T-helper 1 cell treated with Interleukin-12 subunit alpha and Interleukin-12 subunit beta and Interleukin-4 antibody, amounts not matched to agents 30 μg/mL and 1 μg/mL, for 36 hours (primary cell): ENCODE measurements around the gene YY1.
"Not testable (repeated sequence)": the region's sequence is repeated elsewhere in the genome, so short reads cannot be mapped to it uniquely, and the experiment has no call there.

ENCODE experiments used
- H3K27ac Mint-ChIP-seq: one replicate; pipeline ENCODE4 v1.8.0; 2021; ENCODE audit warnings: mild to moderate bottlenecking, mixed read lengths
- H3K27me3 Mint-ChIP-seq: one replicate; pipeline ENCODE4 v1.8.0; 2021; ENCODE audit warnings: low read depth, mixed read lengths
- H3K36me3 Mint-ChIP-seq: one replicate; pipeline ENCODE4 v1.8.0; 2021; ENCODE audit warnings: low read depth, mixed read lengths
- H3K4me1 Mint-ChIP-seq: one replicate; pipeline ENCODE4 v1.8.0; 2021; ENCODE audit warnings: low read depth, mixed read lengths
- H3K4me3 Mint-ChIP-seq: one replicate; pipeline ENCODE4 v1.8.0; 2021; ENCODE audit warnings: mild to moderate bottlenecking, moderate library complexity, mixed read lengths
- H3K9me3 Mint-ChIP-seq: one replicate; pipeline ENCODE4 v1.8.0; 2021; ENCODE audit warnings: mixed read lengths

YY1 gene

DNA sequence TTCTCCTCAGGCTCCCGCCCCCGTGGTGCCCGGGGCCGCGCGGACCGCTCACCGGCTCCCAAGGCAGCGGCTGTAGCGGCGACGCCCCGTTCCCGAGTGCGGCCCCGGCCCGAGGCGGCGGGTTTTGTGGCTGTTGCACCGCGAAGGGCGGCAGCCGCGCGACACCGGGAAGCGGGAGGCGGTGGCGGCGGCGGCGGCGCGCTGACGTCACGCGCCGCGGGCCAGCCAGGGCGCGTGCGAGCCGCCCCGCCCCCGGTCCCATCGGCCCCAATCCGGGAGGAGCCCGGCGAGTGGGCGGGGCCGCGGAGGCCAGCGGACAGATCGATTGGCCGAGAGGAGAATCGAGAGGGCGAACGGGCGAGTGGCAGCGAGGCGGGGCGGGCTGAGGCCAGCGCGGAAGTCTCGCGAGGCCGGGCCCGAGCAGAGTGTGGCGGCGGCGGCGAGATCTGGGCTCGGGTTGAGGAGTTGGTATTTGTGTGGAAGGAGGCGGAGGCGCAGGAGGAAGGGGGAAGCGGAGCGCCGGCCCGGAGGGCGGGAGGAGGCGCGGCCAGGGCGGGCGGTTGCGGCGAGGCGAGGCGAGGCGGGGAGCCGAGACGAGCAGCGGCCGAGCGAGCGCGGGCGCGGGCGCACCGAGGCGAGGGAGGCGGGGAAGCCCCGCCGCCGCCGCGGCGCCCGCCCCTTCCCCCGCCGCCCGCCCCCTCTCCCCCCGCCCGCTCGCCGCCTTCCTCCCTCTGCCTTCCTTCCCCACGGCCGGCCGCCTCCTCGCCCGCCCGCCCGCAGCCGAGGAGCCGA, at the start of gene YY1:
YY1 (plus strand) TSS at position 726 of the 792 bp plus-strand sequence. CDS start 101 bp downstream, outside the sequence.
- H3K27me3 Mint-ChIP-seq = no peaks in the 10 kb centered on the region
- H3K4me1 Mint-ChIP-seq = peaks cover 58% of the 10 kb centered on the region
- H3K9me3 Mint-ChIP-seq = no peaks in the 10 kb centered on the region
- peaks cover 30% of the 10 kb centered on the region for H3K36me3 Mint-ChIP-seq
- peak within 1 kb of the TSS; percentile 99 for H3K27ac Mint-ChIP-seq
- peak within 1 kb of the TSS; percentile 99 for H3K4me3 Mint-ChIP-seq

- Mint-ChIP-seq H3K9me3 (no peaks in the 10 kb centered on the region), H3K4me3 (no peak overlapping the region), H3K4me1 (peaks cover 7% of the 10 kb centered on the region), H3K27ac (no peak overlapping the region), H3K36me3 (no peaks in the 10 kb centered on the region), H3K27me3 (no peaks in the 10 kb centered on the region)
Observed at GRCh38 chr14:100190126-100190525, 48.8 kb upstream of the YY1 start.

GRCh38 chr14:100191584-100192249, 47.2 kb upstream of the YY1 start:
- peaks cover 6% of the 10 kb centered on the region for H3K4me1 Mint-ChIP-seq
- H3K36me3 Mint-ChIP-seq = no peaks in the 10 kb centered on the region
- no peaks in the 10 kb centered on the region for H3K9me3 Mint-ChIP-seq
- no peak overlapping the region for H3K4me3 Mint-ChIP-seq
- H3K27me3 Mint-ChIP-seq = no peaks in the 10 kb centered on the region
- no peak overlapping the region for H3K27ac Mint-ChIP-seq

DNA sequence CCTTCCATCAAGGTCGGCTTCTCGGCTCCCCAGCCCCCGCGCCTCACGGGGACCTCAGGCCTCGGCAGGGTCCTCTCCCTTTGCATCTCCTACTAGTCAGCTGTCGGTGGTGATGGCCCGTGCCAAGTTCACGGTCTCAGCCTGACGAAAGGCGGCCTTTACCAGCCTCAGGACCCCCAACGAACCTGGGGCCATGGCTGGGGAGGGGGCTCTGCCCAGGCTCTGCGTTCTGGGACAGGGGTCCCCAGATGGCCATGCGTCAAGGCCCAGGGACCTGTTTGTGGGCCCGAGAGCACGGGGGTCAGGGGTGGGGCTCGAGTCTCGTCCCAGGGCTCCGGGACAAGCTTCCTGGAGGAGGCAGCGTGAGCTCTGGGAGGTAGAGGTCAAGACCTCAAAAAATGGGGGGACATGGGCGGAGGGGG, 46.7 kb upstream of the YY1 start:
- peak overlapping the region; percentile 56 for H3K4me3 Mint-ChIP-seq
- peaks cover 6% of the 10 kb centered on the region for H3K4me1 Mint-ChIP-seq
- H3K36me3 Mint-ChIP-seq = no peaks in the 10 kb centered on the region
- peak overlapping the region; percentile 49 for H3K27ac Mint-ChIP-seq
- no peaks in the 10 kb centered on the region for H3K9me3 Mint-ChIP-seq
- H3K27me3 Mint-ChIP-seq = no peaks in the 10 kb centered on the region

DNA sequence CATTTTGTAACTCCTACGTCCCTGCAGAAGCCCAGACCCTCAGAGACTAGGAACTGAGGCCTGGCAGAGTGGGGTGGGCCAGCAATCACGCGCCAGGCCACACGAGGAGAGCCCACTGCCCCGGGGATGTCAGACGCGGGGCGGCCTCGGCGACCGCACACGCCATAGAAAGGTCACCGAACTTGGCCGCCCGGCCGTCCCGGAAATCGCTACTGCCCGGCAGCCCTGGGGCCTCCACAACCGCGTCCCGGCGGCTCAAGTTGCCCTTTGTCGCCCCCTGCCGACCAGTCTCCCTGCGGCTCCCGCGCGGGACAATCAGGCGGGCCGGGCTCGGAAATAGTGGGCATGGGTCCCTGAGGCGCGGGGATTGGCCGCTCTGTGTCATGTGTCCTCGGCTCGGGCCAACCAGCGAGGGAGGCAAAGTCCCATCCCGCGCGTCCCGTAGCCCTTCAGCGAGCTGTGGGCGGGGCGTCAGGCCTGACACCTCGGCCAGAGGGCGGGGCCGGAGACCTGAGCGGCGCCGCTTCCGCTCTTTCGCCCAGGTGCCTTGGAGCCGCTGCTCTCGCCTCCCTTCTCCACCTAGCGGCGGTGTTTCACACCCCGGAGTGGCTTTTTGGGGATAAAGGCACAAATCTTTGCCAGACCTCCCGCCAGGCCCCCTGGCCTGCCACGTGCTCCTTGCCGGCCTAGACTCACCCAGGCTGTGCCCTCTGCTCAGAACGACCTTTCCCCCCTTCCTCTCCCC, 46.1 kb upstream of the YY1 start:
- Mint-ChIP-seq H3K9me3 (no peaks in the 10 kb centered on the region), H3K36me3 (no peaks in the 10 kb centered on the region), H3K4me3 (peak overlapping the region; percentile 56), H3K27me3 (no peaks in the 10 kb centered on the region), H3K4me1 (peaks cover 6% of the 10 kb centered on the region), H3K27ac (peak overlapping the region; percentile 85)

- Mint-ChIP-seq H3K9me3 (no peaks in the 10 kb centered on the region), H3K4me3 (peak overlapping the region; percentile 36), H3K4me1 (peaks cover 6% of the 10 kb centered on the region), H3K27me3 (no peaks in the 10 kb centered on the region), H3K36me3 (no peaks in the 10 kb centered on the region), H3K27ac (peak overlapping the region; percentile 85)
Observed at GRCh38 chr14:100193417-100194357, 45.3 kb upstream of the YY1 start.

GRCh38 chr14:100199240-100199860, 39.6 kb upstream of the YY1 start:
- H3K36me3 Mint-ChIP-seq = no peaks in the 10 kb centered on the region
- no peaks in the 10 kb centered on the region for H3K27me3 Mint-ChIP-seq
- no peaks in the 10 kb centered on the region for H3K9me3 Mint-ChIP-seq
- H3K4me3 Mint-ChIP-seq = no peak overlapping the region
- no peak overlapping the region for H3K27ac Mint-ChIP-seq
- H3K4me1 Mint-ChIP-seq = no peaks in the 10 kb centered on the region

GRCh38 chr14:100200311-100200710, 38.6 kb upstream of the YY1 start:
- no peaks in the 10 kb centered on the region for H3K9me3 Mint-ChIP-seq
- H3K27ac Mint-ChIP-seq = no peak overlapping the region
- H3K27me3 Mint-ChIP-seq = no peaks in the 10 kb centered on the region
- H3K4me3 Mint-ChIP-seq = no peak overlapping the region
- H3K36me3 Mint-ChIP-seq = no peaks in the 10 kb centered on the region
- H3K4me1 Mint-ChIP-seq = no peaks in the 10 kb centered on the region

DNA sequence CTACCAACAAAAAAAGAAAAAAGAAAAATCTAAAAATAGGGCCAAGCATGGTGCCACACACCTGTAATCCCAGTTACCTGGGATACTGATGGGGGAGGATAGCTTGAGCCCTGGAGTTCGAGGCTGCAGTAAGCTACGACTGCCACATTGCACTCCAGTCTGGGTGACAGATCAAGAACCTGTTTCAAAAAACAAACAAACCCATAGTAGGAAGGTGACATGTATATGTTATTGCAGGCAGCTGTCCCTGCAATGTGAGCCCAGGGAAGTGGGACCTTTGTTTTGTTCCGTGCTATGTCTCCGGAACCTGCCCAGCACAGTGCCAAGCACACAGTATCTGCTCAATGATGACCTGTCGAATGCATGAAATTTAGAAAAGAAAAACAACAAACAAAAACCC, 37.2 kb upstream of the YY1 start:
- Mint-ChIP-seq H3K36me3 (no peaks in the 10 kb centered on the region), H3K4me1 (no peaks in the 10 kb centered on the region), H3K9me3 (no peaks in the 10 kb centered on the region), H3K27me3 (no peaks in the 10 kb centered on the region), H3K27ac (no peak overlapping the region), H3K4me3 (no peak overlapping the region)

GRCh38 chr14:100202712-100203111, 36.2 kb upstream of the YY1 start:
- H3K36me3 Mint-ChIP-seq = no peaks in the 10 kb centered on the region
- no peaks in the 10 kb centered on the region for H3K4me1 Mint-ChIP-seq
- no peak overlapping the region for H3K27ac Mint-ChIP-seq
- H3K9me3 Mint-ChIP-seq = no peaks in the 10 kb centered on the region
- no peaks in the 10 kb centered on the region for H3K27me3 Mint-ChIP-seq
- no peak overlapping the region for H3K4me3 Mint-ChIP-seq

DNA sequence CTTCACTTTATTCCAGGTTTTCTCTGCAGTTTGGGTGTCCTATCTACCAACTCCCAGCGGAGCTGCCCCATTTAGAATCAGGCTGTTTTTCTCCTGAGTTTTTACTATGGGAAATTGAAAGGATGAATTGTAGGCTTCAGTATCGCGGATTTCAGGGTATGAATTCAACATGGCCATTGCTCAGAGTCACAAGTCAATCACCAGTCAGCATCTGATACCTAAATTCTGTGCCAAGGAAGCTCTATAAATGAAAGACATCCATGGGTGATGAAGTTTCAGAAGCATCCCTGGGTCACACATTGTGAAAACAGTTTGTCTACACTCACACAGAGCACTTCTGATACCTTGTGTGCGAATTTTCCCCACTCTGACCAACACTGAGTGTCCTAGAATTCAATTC, 35.8 kb upstream of the YY1 start:
- Mint-ChIP-seq H3K36me3 (no peaks in the 10 kb centered on the region), H3K4me3 (no peak overlapping the region), H3K27ac (no peak overlapping the region), H3K9me3 (no peaks in the 10 kb centered on the region), H3K27me3 (no peaks in the 10 kb centered on the region), H3K4me1 (no peaks in the 10 kb centered on the region)

GRCh38 chr14:100203962-100204834, 34.7 kb upstream of the YY1 start:
- H3K4me3 Mint-ChIP-seq = no peak overlapping the region
- no peaks in the 10 kb centered on the region for H3K36me3 Mint-ChIP-seq
- no peaks in the 10 kb centered on the region for H3K27me3 Mint-ChIP-seq
- H3K27ac Mint-ChIP-seq = no peak overlapping the region
- H3K4me1 Mint-ChIP-seq = no peaks in the 10 kb centered on the region
- no peaks in the 10 kb centered on the region for H3K9me3 Mint-ChIP-seq

DNA sequence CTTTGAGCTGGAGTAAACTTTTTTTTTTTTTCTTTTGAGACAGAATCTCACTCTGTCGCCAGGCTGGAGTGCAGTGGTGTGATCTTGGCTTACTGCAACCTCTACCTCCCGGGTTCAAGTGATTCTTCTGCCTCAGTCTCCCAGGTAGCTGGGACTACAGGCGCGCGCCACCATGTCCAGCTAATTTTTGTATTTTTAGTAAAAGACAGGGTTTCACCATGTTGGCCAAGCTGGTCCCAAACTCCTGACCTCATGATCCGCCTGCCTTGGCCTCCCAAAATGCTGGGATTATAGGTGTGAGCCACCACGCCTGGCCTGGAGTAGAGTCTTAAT, 34.1 kb upstream of the YY1 start:
- not testable (repeated sequence) for H3K4me3 Mint-ChIP-seq, H3K27ac Mint-ChIP-seq, H3K9me3 Mint-ChIP-seq, H3K36me3 Mint-ChIP-seq, H3K4me1 Mint-ChIP-seq, H3K27me3 Mint-ChIP-seq
